H1 (cell line): ENCODE measurements around the gene CDK5R2. TPM values are rescaled to one million over a fixed set of nuclear protein-coding genes. Genes with fewer than 3 reads are reported as not detected.

Experiments used
- CTCF ChIA-PET: fragments of 300-600 bp; sonication (Branson Sonifier 250); formaldehyde crosslinking; loops from one replicate; lab custom pipeline; 2021; ENCODE audit not compliant: partially characterized antibody; lab: Charles Lee
- POLR2A ChIA-PET: fragments of 300-600 bp; sonication (Branson Sonifier 250); formaldehyde crosslinking; loops from one replicate; lab custom pipeline; 2021; ENCODE audit warnings: inconsistent platforms; ENCODE audit not compliant: partially characterized antibody; lab: Charles Lee
- DNase-seq, 2 experiments: peaks; one replicate each; pipeline versions ENCODE4 v3.0.0 to v3.0.0-alpha.2; 2010 to 2022; ENCODE audit warnings: low spot score in 2 of 2, low read depth in 1 of 2, mixed read lengths in 1 of 2
- FAIRE-seq: peaks from 2 replicates; lab custom pipeline; 2011; peaks lifted over from hg19 to GRCh38; lab: Jason Lieb, UNC
- H2AFZ ChIP-seq: 2 replicates; pipeline ENCODE4 v1.8.1; 2012; ENCODE audit warnings: low read length, inconsistent platforms
- H2AK5ac ChIP-seq: 2 replicates; pipeline ENCODE4 v1.6.1; 2013; ENCODE audit warnings: low read depth, low read length
- H2BK120ac ChIP-seq: replicated peaks from 2 replicates; pipeline ENCODE3; 2013; ENCODE audit warnings: low read depth, low read length, inconsistent platforms
- H2BK12ac ChIP-seq: 2 replicates; pipeline ENCODE4 v1.6.1; 2013; ENCODE audit warnings: low read depth, low read length
- H2BK15ac ChIP-seq: 2 replicates; pipeline ENCODE4 v1.6.1; 2013; ENCODE audit warnings: low read length
- H2BK20ac ChIP-seq: 2 replicates; pipeline ENCODE4 v1.6.1; 2013; ENCODE audit warnings: low read length
- H2BK5ac ChIP-seq: 2 replicates; pipeline ENCODE4 v1.6.1; 2013; ENCODE audit warnings: low read depth, low read length
- H3K14ac ChIP-seq: 2 replicates; pipeline ENCODE4 v1.6.1; 2013; ENCODE audit warnings: inconsistent platforms; ENCODE audit not compliant: insufficient read length
- H3K18ac ChIP-seq: 2 replicates; pipeline ENCODE4 v1.6.1; 2013; ENCODE audit warnings: low read length; ENCODE audit errors: extremely low read depth
- H3K23ac ChIP-seq: 2 replicates; pipeline ENCODE4 v1.6.1; 2013; ENCODE audit warnings: inconsistent platforms; ENCODE audit not compliant: insufficient read length
- H3K23me2 ChIP-seq: 2 replicates; pipeline ENCODE4 v1.6.1; 2013; ENCODE audit warnings: low read depth, low read length
- H3K27ac ChIP-seq: 2 replicates; pipeline ENCODE4 v1.6.1; 2011; ENCODE audit warnings: low read depth, low read length, inconsistent platforms
- H3K27me3 ChIP-seq, 4 experiments: replicated peaks in 1 of 4; 1 replicate in 1 of 4; 2 replicates in 3 of 4; pipeline versions ENCODE4 v1.6.1 to v1.8.1; 2011 to 2013; ENCODE audit warnings: low read length in 3 of 4, mild to moderate bottlenecking in 3 of 4, inconsistent platforms in 2 of 4, mixed read lengths in 2 of 4, moderate library complexity in 1 of 4; ENCODE audit not compliant: control insufficient read depth in 3 of 4, insufficient read depth in 3 of 4; ENCODE audit errors: extremely low read depth in 1 of 4
- H3K36me3 ChIP-seq, 4 experiments: 2 replicates each; pipeline versions ENCODE4 v1.6.1 to v1.8.1; 2011 to 2013; ENCODE audit warnings: mild to moderate bottlenecking in 4 of 4, low read length in 3 of 4, moderate library complexity in 2 of 4, control low read depth in 1 of 4, inconsistent platforms in 1 of 4; ENCODE audit not compliant: insufficient read depth in 4 of 4, control insufficient read depth in 2 of 4
- H3K4ac ChIP-seq: replicated peaks from 2 replicates; pipeline ENCODE3; 2013; ENCODE audit warnings: low read length, low read depth, mixed read lengths, inconsistent platforms; ENCODE audit not compliant: insufficient read length
- H3K4me1 ChIP-seq, 4 experiments: replicated peaks in 1 of 4; 1 replicate in 1 of 4; 2 replicates in 3 of 4; pipeline versions ENCODE4 v1.6.1 to v1.8.1; 2011 to 2013; ENCODE audit warnings: low read length in 3 of 4, inconsistent platforms in 2 of 4, mixed read lengths in 1 of 4; ENCODE audit not compliant: insufficient read depth in 4 of 4, control insufficient read depth in 3 of 4
- H3K4me2 ChIP-seq, 2 experiments: 2 replicates each; pipeline versions ENCODE4 v1.6.1 to v1.8.1; 2011 to 2013; ENCODE audit warnings: low read depth in 2 of 2, low read length in 2 of 2, control low read depth in 1 of 2, inconsistent platforms in 1 of 2, mild to moderate bottlenecking in 1 of 2; ENCODE audit not compliant: insufficient read depth in 1 of 2
- H3K4me3 ChIP-seq, 4 experiments: fragments of 200-600, 300-600 bp in 1 of 4; sonication (generic), shearing (Covaris generic), sonication (Bioruptor Twin) in 1 of 4; 2 replicates each; pipeline versions ENCODE4 v1.5.1 to v1.8.1; 2011 to 2016; ENCODE audit warnings: low read length in 4 of 4, low read depth in 3 of 4, control low read depth in 2 of 4, inconsistent platforms in 2 of 4, mild to moderate bottlenecking in 2 of 4, mixed read lengths in 1 of 4, moderate library complexity in 1 of 4; ENCODE audit not compliant: insufficient read depth in 2 of 4; ENCODE audit errors: extremely low read depth in 1 of 4
- H3K56ac ChIP-seq: replicated peaks from 2 replicates; pipeline ENCODE3; 2013; ENCODE audit warnings: low read depth, mild to moderate bottlenecking, mixed read lengths, low read length, inconsistent platforms; ENCODE audit not compliant: insufficient read length
- H3K79me1 ChIP-seq: 2 replicates; pipeline ENCODE4 v1.6.1; 2013; ENCODE audit warnings: low read depth, low read length, control low read depth
- H3K79me2 ChIP-seq, 2 experiments: 2 replicates each; pipeline versions ENCODE4 v1.6.1 to v1.8.1; 2012 to 2013; ENCODE audit warnings: low read length in 2 of 2, mild to moderate bottlenecking in 2 of 2, inconsistent platforms in 1 of 2; ENCODE audit not compliant: insufficient read depth in 2 of 2, control insufficient read depth in 1 of 2
- H3K9ac ChIP-seq, 4 experiments: replicated peaks in 1 of 4; 1 replicate in 1 of 4; 2 replicates in 3 of 4; pipeline versions ENCODE4 v1.6.1 to v1.8.1; 2011 to 2013; ENCODE audit warnings: low read depth in 3 of 4, low read length in 3 of 4, control low read depth in 2 of 4, mild to moderate bottlenecking in 2 of 4, moderate library complexity in 2 of 4, inconsistent platforms in 1 of 4; ENCODE audit errors: extremely low read depth in 1 of 4
- H3K9me3 ChIP-seq, 2 experiments: 2 replicates each; pipeline versions ENCODE4 v1.6.1 to v1.8.1; 2012 to 2013; ENCODE audit warnings: mild to moderate bottlenecking in 2 of 2, moderate library complexity in 2 of 2, control low read depth in 1 of 2, inconsistent platforms in 1 of 2, low read depth in 1 of 2, low read length in 1 of 2, mixed read lengths in 1 of 2; ENCODE audit not compliant: insufficient read depth in 2 of 2
- H4K20me1 ChIP-seq, 2 experiments: replicated peaks in 1 of 2; 2 replicates each; pipeline versions ENCODE3 to v1.8.1; 2011 to 2013; ENCODE audit warnings: inconsistent platforms in 2 of 2, low read length in 2 of 2, mild to moderate bottlenecking in 1 of 2; ENCODE audit not compliant: insufficient read depth in 2 of 2, control insufficient read depth in 1 of 2
- H4K5ac ChIP-seq: 2 replicates; pipeline ENCODE4 v1.6.1; 2013; ENCODE audit warnings: low read length, low read depth, mixed read lengths, inconsistent platforms; ENCODE audit not compliant: insufficient read length
- H4K8ac ChIP-seq: 2 replicates; pipeline ENCODE4 v1.8.0; 2013; ENCODE audit warnings: mild to moderate bottlenecking, moderate library complexity, low read length, inconsistent platforms; ENCODE audit not compliant: insufficient read depth; ENCODE audit errors: extremely low read depth
- H4K91ac ChIP-seq: replicated peaks from 2 replicates; pipeline ENCODE3; 2013; ENCODE audit warnings: low read length, mixed read lengths, inconsistent platforms; ENCODE audit not compliant: insufficient read length
- SIN3A ChIP-seq, 2 experiments: IDR thresholded peaks in 1 of 2; conservative IDR thresholded peaks in 1 of 2; 2 replicates each; pipeline ENCODE4 v1.6.1; 2011 to 2012; ENCODE audit warnings: low read length in 2 of 2, improper control_type of control experiment in 1 of 2, low read depth in 1 of 2, mild to moderate bottlenecking in 1 of 2
- SP2 ChIP-seq: IDR thresholded peaks from 2 replicates; pipeline ENCODE4 v1.6.1; 2012; ENCODE audit warnings: mild to moderate bottlenecking, low read length, inconsistent platforms
- TBP ChIP-seq: IDR thresholded peaks from 2 replicates; pipeline ENCODE4 v1.6.1; 2011; ENCODE audit warnings: low read depth, low read length, improper control_type of control experiment
- WGBS, 2 experiments: shearing (Covaris generic) in 1 of 2; methylation state at CpG; one replicate each; pipeline versions ENCODE4 v1.1.6 to v1.1.7; 2013 to 2015; ENCODE audit warnings: low lambda C conversion rate in 2 of 2, mixed read lengths in 2 of 2, inconsistent platforms in 1 of 2, low coverage in 1 of 2, missing lambda C conversion rate in 1 of 2; ENCODE audit not compliant: insufficient replicate concordance in 2 of 2, insufficient coverage in 1 of 2, insufficient read length in 1 of 2; ENCODE audit errors: extremely low coverage in 1 of 2, missing lambda C conversion rate in 1 of 2; 5-methylcytosine and 5-hydroxymethylcytosine counted together
- polyA plus RNA-seq, 7 experiments: library from polyadenylated mRNA; depleted of rRNA in 3 of 7; stranded (reverse) in 5 of 7; unstranded in 2 of 7; fragments of >200 nt in 5 of 7; fragments of 200-250 nt in 2 of 7; gene quantifications; 1 replicate in 5 of 7; 2 replicates in 1 of 7; 4 replicates in 1 of 7; pipeline versions ENCODE4 v1.2.1 to v1.2.3, GENCODE V29; 2011 to 2013; ENCODE audit warnings: missing spikeins in 2 of 7, mixed read lengths in 2 of 7
- total RNA-seq: library from RNA; stranded (reverse); fragmentation: NEBNext Ultra II Directional; extraction: Animal tissue kit (Norgen Biotek cat#: 25700); gene quantifications from 2 replicates; pipeline ENCODE4 v1.2.1, GENCODE V29; 2021
- TF ChIP-seq, protein P1 (sequence below), 3 experiments: IDR thresholded peaks; 1 replicate in 2 of 3; 2 replicates in 1 of 3; pipeline versions ENCODE4 v1.5.1 to v1.6.1; 2011; ENCODE audit warnings: low read length in 3 of 3, mild to moderate bottlenecking in 3 of 3, inconsistent platforms in 2 of 3, low read depth in 1 of 3, moderate library complexity in 1 of 3; ENCODE audit not compliant: insufficient read depth in 1 of 3; ENCODE audit errors: control extremely low read depth in 1 of 3

The CDK5R2 gene
- total and polyA plus RNA-seq, 2 of the 8 experiments (the other 6 are each of a cell fraction or from before 2014, with no cell fraction given) = 0.14 TPM; not detected in 1

DNA sequence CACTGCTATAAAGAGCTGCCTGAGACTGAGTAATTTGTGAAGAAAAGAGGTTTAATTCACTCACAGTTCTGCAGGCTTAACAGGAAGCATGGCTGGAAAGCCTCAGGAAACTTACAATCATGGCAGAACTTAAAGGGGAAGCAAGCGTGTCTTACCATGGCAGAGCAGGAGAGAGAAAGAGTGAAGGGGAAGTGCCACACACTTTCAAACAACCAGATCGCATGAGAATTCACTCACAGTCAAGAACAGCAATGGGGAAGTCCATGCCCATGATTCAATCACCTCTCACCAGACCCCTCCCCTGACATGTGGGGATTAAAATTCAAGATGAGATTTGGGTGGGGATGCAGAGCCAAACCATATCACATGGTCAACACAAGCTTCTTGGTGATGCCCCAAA lies 34.7 kb upstream of the CDK5R2 start:
- H3K9ac ChIP-seq = no peak overlapping the region
- no peak overlapping the region for H4K91ac ChIP-seq
- no peak overlapping the region for H3K27ac ChIP-seq
- ChIA-PET CTCF (no interaction called here), POLR2A (interaction anchor here (1.5 kb wide), 1 partner anchor 16 kb away, joined by 3 read pairs; no protein-coding TSS in a partner anchor)
- H4K5ac ChIP-seq = no peak overlapping the region
- H3K79me2 ChIP-seq = no peaks in the 10 kb centered on the region
- no peak overlapping the region for H2BK120ac ChIP-seq
- no peaks in the 10 kb centered on the region; a peak in 1 of 8 replicates for H3K36me3 ChIP-seq
- H3K23ac ChIP-seq = no peak overlapping the region
- H3K23me2 ChIP-seq = no peaks in the 10 kb centered on the region
- WGBS, 2 experiments = 77% methylated on average over 2 of the region's 2 CpGs; no CpG with 5 or more reads in 1 of the 2 experiments
- H2AFZ ChIP-seq = no peak overlapping the region
- no peak overlapping the region for H3K56ac ChIP-seq
- no peak overlapping the region for H2BK12ac ChIP-seq
- no peaks in the 10 kb centered on the region for H3K27me3 ChIP-seq
- H4K20me1 ChIP-seq = no peaks in the 10 kb centered on the region
- H3K4me3 ChIP-seq = no peak overlapping the region
- no peaks in the 10 kb centered on the region for H3K4me1 ChIP-seq
- H3K9me3 ChIP-seq = peaks cover 4 to 8% of the 10 kb centered on the region in 2 experiments; a peak in 3 of 4 replicates
- H2BK15ac ChIP-seq = no peak overlapping the region
- no peak overlapping the region for H4K8ac ChIP-seq
- H3K4ac ChIP-seq = no peak overlapping the region
- no peak overlapping the region for H3K14ac ChIP-seq
- H2AK5ac ChIP-seq = no peak overlapping the region
- H3K18ac ChIP-seq = no peak overlapping the region
- H3K79me1 ChIP-seq = no peaks in the 10 kb centered on the region
- no peak overlapping the region for H2BK5ac ChIP-seq
- DNase-seq (no peak), FAIRE-seq (no peak)
- H2BK20ac ChIP-seq = no peak overlapping the region
- H3K4me2 ChIP-seq = no peak overlapping the region
- no peak for TF ChIP-seq SP2
- TF ChIP-seq SIN3A (conservative IDR thresholded peaks at IDR 0.05 in 1 of 2, IDR thresholded peaks at IDR 0.05 in 1 of 2; ENCODE audit: low read depth in 1 of 2, low read length in 2 of 2) = no peak
- TF ChIP-seq TBP = no peak
- TF ChIP-seq, protein P1, sequence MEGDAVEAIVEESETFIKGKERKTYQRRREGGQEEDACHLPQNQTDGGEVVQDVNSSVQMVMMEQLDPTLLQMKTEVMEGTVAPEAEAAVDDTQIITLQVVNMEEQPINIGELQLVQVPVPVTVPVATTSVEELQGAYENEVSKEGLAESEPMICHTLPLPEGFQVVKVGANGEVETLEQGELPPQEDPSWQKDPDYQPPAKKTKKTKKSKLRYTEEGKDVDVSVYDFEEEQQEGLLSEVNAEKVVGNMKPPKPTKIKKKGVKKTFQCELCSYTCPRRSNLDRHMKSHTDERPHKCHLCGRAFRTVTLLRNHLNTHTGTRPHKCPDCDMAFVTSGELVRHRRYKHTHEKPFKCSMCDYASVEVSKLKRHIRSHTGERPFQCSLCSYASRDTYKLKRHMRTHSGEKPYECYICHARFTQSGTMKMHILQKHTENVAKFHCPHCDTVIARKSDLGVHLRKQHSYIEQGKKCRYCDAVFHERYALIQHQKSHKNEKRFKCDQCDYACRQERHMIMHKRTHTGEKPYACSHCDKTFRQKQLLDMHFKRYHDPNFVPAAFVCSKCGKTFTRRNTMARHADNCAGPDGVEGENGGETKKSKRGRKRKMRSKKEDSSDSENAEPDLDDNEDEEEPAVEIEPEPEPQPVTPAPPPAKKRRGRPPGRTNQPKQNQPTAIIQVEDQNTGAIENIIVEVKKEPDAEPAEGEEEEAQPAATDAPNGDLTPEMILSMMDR (IDR thresholded peaks at IDR 0.05; ENCODE audit: control extremely low read depth in 1 of 3, insufficient read depth in 1 of 3, low read depth in 1 of 3, low read length in 3 of 3) = no peak
